SU-DHL-6 (cell line): ENCODE data around the gene PLAAT4.

Source experiments
- CTCF ChIP-seq: fragments of 200-600 bp; sonication (generic); IDR thresholded peaks from one replicate; pipeline ENCODE4 v1.5.1; 2017; ENCODE audit warnings: antibody characterized with exemption, mild to moderate bottlenecking, low read length, moderate library complexity; ENCODE audit not compliant: insufficient read depth, poor library complexity, severe bottlenecking
- EZH2phosphoT487 ChIP-seq: fragments of 200-600 bp; sonication (generic), shearing (Covaris generic); conservative IDR thresholded peaks from 2 replicates; pipeline ENCODE4 v1.6.1; 2018; ENCODE audit warnings: mild to moderate bottlenecking, antibody characterized with exemption, low read length, moderate library complexity, mixed read lengths

- TF ChIP-seq CTCF = no peak
- TF ChIP-seq EZH2phosphoT487 = no peak
These were observed 18.1 kb upstream of the PLAAT4 start for GRCh38 chr11:63518548-63518947.
